RKO (cell line): ENCODE results near the gene CHPF.

ENCODE experiments used
- DNase-seq: peaks from one replicate; pipeline ENCODE4 v3.0.0-alpha.2; 2016; ENCODE audit warnings: low spot score

CHPF gene

DNA sequence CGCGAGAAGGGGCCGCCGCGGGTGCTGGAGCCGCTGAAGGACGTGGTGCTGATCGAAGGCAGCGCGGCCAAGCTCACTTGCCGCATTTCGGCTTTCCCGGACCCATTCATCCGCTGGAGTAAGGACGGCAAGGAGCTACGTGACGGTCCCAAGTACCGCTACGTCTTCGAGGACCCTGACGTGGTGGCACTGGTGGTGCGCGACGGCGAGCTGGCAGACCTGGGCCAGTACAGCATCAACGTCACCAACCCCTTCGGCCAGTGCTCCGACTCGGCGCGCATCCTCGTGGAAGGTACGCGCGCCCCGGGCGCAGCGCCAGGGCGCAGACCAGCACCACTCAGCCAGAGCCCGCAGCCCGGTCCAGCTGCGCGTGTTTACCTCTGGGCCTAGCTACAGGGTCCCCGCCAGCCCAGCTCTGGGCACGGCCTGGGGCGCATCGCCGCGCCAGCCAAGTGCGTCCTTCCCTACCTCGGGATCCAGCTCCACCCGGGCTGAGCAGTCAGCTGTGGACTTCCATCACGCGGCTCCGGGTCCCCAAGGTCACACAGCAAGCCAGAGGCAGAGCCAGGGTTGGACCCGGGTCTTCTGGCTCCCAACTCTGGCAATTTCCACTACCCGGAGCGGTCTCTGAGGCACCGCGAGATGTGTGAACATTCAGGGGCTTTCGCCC lies 46.6 kb downstream of the CHPF start:
- DNase-seq: no peak

DNA sequence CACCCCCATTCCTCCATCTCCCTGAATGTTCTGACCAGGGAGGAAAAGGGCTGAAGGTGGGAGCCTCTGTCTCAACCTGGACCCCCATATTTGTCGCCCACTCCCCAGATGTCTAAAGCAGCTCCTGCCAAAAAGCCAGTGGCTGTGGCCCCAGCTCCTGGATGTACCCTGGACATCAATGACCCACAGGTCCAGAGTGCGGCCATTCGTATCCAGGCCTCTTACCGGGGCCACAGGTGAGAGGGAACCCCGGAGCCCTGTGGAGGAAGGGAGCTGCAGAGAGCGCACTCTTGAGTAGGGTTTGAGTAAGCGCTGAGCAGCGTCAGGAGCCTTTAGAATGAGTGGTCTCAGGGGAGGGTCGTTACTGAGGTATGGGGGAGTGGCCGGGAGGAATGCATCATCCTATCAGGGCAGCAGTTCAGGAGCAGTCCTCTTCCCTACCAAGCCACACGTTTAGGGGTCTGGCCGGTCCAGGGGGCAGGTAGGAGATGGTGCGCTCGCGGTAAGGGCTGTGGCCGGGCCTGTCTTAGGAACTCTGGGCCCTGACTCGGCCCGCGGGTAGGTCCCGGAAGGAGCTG lies 47.3 kb downstream of the CHPF start:
- no peak for DNase-seq

DNA sequence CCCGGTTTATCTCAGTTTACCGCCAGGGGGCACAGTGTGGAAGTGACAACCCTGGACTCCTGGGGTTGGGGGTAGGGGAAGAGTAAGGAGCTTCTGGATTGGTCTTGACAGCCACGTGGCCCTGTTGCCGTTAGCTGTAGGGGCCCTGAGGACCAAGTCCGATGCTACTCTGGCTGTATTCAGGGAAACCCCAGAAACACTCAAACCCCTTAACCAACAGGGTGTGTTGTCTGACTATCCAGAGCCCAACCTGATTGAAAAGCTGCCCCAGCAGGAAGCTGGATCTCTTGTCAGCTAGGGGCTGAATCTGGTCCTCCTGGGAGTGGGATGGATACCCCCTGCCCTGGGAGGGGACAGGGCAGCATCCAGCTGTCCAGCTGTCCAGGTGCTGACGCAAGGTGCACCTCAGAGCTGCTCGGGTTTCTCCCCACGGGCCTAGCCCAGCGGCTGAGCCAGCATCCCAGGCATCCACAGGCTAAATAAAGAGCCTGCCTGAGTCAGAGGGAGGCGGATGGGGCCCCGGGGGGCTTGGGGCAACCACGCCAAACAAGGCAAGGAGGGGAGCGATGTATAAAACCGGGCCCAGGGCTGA lies 48.0 kb downstream of the CHPF start:
- peak; percentile 73 for DNase-seq

DNA sequence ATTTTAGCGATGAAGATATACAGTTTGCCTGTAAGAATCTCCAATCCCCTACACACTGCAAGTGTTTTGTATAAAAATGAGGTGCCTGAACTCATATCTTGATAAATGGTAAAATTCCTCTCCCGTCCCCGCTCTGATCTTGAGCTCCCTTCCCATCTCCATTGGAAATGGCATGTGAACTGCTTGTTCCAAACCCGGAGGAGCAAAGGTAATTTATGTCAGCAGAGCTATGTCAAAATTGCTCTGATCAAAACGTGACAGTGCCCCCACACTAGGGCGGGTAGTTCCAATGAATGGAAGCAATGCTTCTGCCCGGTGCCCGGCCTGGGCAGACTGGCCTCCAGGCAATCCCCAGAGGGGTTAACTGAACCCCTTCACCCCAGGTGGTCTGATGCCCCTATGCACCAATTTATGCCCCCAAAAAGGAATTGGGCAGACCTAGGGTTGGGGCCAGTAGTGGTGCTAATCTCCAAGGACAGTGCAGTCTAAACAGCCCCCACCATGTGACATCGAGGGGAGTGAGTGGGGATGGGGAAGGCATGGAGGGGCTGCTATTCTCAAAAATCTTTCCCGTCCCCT lies 48.6 kb downstream of the CHPF start:
- no peak for DNase-seq

DNA sequence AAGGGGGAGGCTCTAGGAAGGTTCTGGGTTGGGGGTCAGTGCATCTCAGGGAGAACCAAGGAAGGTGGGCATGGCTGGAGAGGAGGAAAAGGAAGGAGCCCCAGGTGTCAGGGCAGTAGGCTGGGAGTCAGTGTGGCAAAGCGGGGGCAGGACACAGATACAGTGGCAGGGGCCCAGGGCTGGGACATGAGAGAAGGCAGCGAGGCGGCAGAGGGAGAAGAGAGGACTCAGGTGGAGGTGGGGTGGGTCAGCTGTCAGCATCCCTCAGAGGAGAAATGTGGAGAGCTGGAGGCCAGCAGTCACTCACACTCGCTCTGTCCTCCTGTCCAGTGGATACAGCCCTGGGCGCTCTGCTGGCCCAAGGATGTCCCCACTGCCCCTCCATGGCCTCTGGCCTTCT lies 50.5 kb downstream of the CHPF start:
- DNase-seq: no peak

DNA sequence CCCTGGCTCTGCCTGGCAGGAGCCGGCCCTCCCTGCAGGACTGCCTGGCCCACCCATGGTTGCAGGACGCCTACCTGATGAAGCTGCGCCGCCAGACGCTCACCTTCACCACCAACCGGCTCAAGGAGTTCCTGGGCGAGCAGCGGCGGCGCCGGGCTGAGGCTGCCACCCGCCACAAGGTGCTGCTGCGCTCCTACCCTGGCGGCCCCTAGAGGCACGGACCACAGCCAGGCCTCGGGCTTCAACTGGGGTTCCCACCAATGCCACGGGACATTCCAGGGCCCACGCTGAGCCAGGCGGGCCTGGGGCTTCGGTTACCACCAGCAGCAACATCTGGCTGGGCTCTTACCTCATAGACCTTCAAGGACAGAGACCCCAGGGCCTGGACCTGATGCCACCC lies 51.0 kb downstream of the CHPF start:
- no peak for DNase-seq

DNA sequence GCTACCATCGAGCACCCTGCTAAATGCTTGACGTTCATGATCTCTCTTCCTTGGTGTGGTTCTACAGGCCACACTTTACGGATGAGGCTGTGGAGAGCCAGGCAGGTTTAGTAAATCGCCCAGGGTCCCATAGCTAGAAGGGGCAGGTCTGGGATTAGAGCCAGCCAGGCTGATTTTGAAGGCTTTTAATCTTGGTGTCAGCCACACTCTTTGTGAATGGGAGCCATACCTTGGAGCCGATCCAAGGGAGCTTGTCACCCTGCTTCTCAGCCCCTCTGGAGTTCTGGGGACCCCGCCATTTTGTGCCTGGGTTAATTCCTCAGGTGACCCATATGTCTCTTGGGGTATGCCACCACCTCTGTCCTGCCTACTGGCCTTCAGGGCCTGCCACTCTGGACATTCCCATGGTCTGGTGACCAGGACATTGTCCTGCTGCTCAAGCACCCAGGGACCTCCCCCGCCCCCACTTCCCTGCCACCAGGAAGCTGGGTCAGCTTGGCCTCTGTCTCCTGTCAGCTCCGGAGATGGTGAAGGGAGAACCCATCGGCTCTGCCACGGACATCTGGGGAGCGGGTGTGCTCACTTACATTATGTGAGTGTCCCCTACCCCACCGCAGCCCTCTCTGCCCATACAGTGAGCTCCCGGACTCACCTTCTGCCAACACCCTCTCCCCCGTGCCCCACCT lies 52.2 kb downstream of the CHPF start:
- DNase-seq: no peak

DNA sequence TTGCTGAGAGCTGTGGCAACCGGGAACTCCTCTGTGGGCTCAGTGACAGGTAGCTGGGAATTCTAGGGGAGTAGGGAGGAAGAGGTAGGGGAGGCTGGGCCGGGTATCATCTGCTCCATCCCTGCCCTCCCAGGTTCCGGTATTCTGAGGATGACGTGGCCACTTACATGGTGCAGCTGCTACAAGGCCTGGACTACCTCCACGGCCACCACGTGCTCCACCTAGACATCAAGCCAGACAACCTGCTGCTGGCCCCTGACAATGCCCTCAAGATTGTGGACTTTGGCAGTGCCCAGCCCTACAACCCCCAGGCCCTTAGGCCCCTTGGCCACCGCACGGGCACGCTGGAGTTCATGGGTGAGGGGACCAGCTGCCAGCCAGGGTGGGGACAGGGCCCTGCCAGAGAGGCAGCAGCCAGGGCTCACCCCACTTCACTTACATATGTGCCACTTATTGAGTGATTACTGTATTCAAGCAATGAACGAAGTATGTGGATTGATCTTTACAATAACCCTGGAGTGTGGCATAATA lies 52.9 kb downstream of the CHPF start:
- DNase-seq: no peak

DNA sequence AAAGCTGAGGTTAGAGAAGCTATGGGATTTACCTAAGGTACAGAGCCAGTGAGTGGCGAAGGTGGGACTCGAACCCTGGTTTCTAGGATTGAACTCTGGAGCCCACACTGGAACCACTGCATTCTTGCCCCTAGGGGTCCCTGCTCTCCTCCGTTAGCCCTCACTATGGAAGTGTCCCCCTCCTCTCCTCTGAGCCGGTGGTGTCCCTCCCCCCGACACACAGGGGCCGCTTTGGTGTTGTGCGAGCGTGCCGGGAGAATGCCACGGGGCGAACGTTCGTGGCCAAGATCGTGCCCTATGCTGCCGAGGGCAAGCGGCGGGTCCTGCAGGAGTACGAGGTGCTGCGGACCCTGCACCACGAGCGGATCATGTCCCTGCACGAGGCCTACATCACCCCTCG lies 53.4 kb downstream of the CHPF start:
- DNase-seq: no peak

DNA sequence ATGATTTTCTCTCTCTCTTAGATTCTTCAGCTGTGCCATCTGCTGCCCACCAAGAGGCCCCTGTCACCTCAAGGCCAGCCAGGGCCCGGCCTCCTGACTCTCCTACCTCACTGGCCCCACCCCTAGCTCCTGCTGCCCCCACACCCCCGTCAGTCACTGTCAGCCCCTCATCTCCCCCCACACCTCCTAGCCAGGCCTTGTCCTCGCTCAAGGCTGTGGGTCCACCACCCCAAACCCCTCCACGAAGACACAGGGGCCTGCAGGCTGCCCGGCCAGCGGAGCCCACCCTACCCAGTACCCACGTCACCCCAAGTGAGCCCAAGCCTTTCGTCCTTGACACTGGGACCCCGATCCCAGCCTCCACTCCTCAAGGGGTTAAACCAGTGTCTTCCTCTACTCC lies 54.3 kb downstream of the CHPF start:
- no peak for DNase-seq
